ENCODE data around the gene RUNX3. TPM values are rescaled to one million over a fixed set of nuclear protein-coding genes. Genes with fewer than 3 reads are reported as not detected.
"Not testable (repeated sequence)": the region's sequence is repeated elsewhere in the genome, so short reads cannot be mapped to it uniquely, and the experiment has no call there.

The RUNX3 gene
- polyA plus RNA-seq, 1 donor, result 0.43 TPM

DNA sequence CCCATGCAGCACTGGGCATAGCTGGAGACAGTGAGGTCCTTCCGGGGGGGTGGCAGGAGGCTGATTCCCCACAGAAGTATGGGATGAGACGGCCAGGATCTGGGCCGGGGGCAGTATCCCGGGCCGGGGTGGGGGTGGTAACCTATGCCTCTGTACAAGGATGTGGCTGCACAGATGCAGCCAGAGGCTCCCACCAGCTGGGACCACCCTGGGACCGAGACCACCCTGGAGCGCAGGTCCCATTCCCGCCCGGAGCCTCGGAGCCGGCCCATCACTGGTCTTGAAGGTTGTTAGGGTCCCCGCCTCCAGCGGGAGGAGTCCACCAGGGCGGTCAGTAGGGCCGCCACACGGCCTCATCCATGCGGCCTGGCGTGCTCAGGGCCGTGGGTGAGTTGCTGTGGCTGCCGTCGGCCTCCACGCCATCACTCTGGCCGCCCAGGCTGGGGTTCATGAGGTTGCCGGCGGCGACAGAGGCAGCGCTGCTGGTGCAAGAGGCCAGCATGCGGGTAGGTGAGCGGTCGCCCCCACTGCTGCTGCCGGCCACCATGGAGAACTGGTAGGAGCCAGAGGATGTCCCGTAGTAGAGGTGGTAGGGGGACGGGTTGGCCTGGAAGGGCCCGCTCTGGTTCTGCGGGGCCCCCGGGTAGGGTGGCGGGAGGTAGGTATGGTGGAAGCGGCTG, 28.1 kb downstream of the RUNX3 start:
- no peak for DNase-seq (ENCODE audit: low read depth)

DNA sequence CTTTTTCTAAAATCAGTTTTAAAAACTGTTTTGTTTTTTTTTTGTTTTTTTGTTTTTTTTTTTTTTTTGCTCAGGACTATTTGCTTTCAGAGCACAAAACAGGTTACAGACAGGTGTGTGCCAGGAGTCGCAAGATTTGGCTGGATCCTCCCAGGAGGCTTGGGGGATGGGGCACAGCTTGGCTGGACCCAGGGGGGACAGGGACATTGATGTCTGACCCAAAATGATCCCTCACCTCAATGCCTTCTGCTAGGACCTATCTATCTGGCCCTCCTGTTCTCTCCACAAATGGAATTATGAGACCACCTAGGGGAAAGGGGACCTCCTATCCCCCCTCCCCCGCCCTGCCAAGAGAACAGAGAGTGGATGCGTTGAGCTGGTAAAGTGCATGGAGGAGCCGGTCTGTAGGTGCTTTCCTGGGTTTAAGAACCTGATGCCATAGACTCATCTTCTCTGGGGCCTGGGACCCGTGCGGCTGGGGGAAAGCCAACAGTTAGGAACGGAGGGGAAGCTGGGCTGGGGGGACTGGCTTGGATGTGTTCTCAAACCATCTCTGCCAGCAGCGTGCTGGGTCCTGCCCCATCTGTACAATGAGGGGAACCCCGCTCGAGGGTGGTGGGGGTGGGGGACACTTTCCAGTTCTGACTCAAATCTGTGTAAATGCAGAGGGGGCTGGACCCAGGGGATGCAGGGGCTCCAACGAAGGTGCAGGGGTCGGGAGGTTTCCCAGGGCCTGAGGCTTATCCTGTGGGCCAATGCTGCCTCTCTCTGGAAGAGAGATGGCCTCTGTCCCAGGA, 28.9 kb downstream of the RUNX3 start:
- no peak for DNase-seq (ENCODE audit: low read depth)

DNA sequence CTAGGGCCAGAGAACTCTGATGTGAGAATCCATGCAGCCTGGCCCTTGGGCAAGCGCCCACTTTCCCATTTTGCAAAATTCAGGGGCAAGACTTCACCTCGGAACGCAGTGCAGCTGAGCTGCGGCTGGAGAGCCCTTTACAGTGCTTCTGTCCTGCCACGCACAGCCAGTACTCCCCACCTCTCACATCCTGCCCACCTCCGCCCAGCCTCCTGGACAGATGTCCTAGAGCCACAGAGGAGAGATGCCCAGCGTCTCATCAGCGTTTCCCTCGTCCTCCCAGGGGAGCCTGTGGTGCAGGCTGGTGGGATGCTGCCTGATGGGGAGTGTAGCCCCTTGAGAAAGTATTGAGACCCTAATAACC, 29.6 kb downstream of the RUNX3 start:
- no peak for DNase-seq (ENCODE audit: low read depth)

DNA sequence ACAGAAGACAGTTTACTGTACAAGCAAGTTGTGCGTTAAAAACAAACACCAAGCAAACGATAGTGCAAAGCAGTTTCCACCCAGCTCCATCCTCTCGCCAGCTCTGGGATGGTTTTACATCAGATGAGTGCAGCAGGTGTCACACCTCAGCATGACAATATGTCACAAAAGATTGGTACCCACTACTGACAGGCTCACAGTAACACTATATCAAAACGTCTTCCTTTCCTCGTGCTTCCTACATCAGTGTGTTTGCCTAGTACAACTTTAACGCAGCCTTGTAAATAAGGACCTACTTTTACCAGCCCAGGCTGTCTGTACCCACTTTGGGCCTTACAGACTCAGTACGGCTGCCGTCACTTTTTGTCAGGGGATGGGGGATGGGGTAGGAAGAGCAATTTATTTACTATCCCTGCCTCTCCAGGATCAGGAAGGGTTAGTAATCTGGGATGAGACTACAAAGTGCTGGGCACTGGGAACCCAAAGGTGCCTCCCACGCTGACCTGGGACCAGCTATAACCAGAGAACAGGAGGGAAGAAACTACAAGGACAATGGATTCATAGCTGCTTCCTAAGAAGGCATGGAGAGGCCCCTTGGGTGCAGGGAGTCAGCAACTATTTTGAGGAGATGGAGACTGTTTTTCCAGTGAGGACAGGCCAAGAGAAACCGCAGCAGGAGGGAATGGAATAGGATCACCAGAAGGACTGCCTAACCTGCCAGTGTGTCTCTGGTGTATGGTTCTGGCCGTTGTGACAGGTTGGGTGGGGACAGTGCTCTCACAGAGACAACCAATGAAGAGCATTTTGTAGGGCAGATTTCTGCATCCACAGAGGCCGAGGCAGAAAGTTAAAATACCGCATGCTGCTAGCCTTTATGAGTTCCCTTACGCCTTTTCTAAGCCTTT, 30.2 kb downstream of the RUNX3 start:
- no peak for DNase-seq (ENCODE audit: low read depth)

DNA sequence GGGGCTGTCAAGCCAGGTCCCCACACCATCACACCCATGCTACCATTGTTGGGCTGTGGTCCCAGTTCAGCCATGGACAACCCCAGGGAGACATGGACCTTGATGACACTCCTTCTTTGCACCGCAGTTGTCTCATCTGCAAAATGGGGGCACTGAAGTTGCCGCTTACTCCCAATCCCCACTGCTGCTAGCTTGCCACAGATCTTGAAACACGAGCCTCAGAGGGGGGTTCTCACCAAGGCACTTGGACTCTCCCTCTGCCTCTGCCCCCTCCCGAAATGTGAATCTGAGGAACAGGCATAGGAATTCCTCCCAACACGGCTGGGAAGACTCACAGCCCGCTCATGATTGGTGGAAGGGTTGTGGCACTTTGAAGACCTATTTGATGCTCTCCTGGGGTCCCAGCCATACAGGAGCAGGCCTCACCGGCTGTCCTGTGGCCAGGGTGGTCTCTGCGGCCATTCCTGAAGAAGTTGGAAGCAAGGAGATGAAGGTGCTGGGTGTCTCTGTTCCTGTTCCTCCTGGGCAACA, 31.1 kb downstream of the RUNX3 start:
- DNase-seq (ENCODE audit: low read depth), result no peak

DNA sequence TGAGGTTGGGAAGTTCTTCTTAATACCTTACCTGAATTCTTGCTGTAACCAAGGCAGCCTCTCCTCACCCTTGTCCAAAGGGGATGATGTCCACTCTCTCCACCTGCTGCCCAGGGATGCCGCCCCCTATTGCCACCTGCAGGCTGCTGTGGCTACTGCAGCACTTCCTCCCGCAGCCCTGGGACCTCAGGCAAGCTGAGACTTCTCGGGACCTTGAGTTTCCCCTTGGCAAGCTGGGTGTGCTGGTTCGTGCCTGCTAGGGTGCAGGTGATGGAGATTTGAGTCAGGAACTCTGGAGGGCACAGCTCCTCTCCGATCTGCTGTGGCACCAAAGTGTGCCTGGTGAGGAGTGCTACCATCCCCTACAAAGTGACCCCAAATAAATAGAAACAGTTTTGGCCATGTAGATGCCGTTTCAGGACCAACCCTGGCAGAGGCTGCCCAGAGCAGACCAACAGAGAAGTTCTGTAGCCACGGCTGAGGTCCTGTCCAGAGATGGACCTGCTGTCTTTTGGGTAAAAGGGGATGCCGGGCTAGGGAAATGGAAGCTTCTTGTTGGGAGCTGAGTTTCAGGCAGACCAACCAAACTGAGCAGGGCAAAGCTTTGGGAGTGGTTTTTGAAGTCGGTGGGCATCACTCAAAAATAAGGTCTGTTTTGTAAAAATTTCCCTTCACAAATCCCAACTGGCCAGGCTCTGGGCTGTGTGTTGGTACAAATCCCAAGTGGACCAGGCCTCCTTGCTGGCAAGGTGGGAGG, 31.7 kb downstream of the RUNX3 start:
- DNase-seq (ENCODE audit: low read depth), result no peak

DNA sequence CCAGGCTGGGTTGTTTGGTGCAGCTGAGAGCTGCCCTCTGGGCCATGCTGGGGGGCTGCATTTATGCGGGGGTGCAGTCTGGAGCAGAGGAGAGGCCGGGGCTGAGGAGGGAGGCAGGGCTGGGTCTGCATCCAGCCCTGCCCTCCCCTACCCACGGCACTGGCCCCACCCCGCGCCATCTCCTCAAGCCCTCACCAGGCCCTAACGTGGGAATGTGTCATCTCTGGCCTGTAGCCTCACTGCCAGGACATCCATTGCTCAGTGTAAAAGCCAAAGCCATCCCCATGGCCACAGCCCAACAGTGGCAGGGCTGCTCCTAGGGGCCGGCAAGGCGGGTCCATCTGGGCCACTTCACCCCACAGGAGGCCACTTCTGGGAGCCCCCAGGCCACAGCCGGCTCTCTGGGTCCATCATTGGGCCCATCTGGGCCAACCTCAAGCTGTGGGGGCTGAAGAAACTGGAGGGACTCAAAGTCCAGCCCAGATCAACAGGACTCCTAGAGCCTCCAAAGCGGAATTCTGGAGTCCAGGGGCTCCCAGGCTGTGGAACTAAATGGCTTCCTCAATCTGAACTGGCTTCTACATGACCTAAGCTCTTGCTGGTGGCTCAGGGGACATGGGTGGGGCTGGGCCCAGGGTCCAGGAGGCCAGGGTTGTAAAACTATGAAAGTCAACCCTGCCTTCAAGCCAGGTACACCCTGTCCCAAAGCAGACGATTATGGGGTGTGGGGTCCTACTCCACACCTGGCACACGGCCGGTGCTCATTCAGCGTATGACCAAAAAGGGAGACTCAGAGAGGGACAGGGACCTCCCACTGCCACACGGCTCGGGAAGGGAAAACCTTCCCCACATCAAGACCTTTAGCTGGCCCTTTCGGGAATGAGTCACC, 32.6 kb downstream of the RUNX3 start:
- no peak for DNase-seq (ENCODE audit: low read depth)

DNA sequence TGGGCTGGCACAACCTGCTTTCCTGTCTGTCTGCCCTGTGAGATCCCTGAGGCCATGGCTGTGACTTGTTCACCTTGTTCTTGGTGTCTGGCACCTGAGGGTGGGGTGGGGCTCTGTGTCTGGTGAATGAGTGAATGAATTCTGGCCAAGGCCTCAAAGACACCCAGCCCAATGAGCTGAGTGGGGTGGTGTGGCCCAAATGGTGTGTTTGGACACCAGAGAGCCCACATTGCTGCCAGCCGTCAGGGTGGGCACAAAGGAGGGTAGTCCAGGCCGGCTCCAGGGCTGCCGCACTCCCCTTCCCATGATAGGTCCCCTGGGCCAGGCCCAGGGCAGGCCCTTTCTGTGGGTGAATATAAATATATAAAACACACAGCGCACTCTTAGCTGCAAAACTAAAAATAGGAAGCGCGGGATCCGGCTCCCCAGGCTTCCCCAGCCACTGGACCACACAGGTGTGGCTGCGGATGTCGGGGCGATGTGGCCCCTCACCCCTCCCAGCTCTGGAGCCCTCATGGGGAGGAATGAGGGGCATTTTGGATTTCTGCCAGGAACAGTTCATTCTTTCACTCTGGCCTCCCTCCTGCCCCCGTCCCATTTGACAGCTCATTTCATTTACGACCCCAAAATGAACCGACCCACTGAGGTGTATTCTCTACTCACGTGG, 33.3 kb downstream of the RUNX3 start:
- no peak for DNase-seq (ENCODE audit: low read depth)

DNA sequence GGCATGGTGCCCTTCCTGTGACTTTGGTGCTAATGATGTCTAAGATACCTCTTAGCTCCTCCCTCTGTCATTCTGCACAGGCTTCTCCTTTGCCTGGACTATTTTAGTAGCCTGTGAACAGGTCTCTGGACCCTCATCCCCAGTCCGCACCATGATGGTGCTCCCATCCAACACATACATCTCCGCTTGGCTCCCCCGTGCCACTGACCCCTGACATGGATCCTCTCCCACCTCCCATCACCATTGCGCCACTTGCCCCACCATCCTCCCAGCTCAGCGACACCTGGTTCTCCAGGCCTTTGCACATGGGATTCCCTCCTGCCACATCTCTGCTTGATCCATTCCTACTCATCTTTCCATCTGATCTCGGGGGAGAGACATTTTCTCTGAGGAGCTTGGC, 33.9 kb downstream of the RUNX3 start:
- DNase-seq (ENCODE audit: low read depth), result no peak

DNA sequence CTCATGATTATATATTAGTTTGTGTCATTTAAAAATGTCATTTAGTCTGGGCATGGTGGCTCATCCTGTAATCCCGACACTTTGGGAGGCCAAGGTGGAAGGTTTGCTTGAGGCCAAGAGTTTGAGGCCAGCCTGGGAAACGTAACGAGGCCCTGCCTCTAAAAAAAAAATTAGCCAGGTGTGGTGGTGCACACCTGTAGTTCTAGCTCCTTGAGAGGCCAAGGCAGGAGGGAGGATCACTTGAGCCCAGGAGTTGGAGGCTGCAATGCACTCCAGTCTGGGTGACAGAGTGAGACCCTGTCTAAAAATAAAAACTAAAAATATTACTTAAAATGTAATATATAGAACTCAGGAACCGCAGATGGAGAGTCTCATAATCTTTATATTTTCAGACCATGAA, 34.6 kb downstream of the RUNX3 start:
- no peak for DNase-seq (ENCODE audit: low read depth)

DNA sequence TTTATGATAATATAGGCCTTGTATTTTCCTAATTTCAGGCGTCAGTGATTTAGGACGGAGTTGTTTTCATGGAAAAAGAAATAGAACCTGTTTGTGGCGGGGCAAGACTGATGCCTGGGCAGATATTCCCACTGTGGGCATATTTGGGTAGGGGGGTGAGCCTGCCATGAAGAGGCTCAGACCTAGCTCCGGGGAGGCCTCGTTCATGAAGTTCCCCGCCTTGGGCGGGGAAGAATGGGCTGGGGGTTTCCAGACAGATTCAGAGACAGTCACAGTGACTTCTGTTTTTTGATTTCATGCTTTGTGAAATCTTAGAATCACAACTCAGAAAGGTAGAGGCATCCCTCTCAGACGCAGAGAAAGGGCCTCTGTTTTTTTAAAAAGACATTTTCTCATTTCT, 36.1 kb downstream of the RUNX3 start:
- DNase-seq (ENCODE audit: low read depth), result no peak

DNA sequence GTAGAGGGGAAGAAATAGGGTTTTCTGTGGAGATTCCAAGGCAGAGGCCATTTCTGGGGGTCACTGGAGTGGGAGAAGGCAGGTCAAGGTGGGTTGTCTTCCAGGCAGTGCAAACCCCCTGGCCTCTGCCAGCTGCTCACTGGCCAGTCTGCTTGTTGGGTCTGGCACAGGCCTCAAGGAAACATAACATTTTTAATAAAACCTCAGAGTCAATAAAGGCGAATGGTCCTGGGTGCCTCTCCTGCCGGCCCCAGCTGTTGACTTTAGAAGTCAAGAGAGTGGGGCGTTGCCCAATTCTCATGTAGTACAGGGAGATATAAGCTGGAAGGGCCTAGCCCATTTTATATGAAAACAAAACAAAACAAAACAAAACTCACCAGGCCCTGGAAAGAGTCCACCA, 36.6 kb downstream of the RUNX3 start:
- DNase-seq (ENCODE audit: low read depth), result no peak

DNA sequence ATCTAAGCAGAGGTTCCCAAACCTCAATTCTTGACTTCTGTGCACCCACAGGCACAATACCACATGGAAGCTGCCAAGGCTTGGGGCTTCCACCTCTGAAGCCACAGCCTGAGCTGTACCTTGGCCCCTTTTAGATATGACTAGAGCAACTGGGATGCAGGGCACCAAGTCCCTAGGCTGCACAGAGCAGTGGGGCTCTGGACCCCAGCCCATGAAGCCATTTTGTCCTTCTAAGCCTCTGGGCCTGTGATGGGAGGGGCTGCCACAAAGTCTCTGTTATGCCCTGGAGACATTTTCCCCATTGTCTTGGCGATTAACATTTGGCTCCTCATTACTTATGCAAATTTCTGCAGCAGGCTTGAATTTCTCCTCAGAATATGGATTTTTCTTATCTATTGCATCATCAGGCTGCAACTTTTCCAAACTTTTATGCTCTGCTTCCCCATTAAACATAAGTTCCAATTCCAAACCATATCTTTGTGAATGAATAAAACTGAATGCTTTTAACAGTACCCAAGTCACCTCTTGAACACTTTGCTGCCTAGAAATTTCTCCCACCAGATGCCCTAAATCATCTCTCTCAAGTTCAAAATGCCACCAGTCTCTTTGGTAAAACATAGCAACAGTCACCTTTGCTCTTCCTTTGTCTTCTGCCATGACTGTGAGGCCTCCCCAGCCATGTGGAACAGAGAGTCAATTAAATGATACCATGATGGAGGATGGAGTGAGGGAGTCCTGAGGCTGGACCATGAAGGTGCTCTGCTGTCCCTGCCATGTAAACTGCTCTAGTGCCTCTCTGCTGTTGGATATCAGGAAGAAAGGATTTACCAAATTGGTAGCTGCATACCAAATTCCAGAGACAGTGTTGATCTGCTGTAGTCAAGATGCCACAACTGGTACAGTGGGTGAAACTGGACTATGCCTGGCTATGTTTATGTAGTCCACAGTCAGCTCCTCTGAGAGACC, 37.6 kb downstream of the RUNX3 start:
- DNase-seq (ENCODE audit: low read depth), result no peak

DNA sequence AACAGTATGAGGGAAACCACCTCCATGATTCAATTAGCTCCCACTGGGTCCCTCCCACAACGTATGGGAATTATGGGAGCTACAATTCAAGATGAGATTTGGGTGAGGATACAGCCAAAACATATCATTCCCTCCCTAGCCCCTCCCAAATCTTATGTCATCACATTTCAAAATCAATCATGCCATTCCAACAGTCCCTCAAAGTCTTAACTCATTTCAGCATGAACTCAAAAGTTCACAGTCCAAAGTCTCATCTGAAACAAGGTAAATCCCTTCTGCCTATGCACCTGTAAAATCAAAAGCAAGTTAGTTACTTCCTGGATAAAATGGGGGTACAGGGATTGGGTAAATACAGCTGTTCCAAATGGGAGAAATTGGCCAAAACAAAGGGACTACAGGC, 38.7 kb downstream of the RUNX3 start:
- not testable (repeated sequence) for DNase-seq (ENCODE audit: low read depth)

DNA sequence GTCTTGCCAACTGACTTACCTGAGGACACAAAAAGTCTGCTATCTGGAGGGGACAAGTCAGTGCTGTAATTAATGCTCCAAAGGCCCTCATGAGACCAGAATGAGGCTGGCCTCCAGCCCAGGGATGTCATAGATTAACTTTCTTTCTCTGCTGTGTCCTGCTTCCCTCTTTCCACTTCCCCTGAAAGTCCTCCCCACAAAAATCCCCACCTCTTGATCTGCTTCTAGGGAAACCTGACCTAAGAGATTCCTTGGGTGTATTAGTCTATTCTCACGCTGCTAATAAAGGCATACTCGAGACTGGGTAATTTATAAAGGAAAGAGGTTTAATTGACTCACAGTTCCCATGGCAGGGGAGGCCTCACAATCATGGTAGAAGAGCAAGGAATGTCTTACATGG, 39.2 kb downstream of the RUNX3 start:
- DNase-seq (ENCODE audit: low read depth), result no peak

DNA sequence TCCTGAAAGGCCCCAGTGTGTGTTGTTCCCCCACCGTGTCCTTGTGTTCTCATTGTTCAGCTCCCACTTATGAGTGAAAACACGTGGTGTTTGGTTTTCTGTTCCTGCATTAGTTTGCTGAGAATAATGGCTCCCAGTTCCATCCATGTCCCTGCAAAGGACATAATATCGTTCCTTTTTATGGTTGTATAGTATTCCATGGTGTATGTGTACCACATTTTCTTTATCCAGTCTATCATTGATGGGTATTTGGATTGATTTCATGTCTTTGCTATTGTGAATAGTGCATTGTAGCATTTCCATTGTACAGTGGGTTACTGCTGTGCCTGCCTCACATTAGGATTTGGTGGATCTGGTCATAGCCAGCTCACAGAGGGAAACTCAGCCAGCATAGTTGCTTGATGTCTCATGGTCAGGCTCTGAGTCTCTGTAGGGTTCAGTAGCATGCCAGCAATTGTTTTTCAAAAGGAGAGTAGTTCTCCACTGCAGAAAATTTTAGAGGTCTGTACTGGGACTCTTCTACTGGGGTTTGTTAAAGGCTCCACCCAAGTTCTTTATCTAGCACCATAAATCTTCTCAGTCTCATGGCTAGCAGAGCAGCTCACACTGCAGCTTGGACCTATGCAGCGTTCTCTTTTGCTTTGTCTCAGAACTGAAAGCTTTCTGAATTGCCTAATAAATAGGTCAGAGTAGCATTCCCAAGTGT, 41.0 kb downstream of the RUNX3 start:
- no peak for DNase-seq (ENCODE audit: low read depth)

DNA sequence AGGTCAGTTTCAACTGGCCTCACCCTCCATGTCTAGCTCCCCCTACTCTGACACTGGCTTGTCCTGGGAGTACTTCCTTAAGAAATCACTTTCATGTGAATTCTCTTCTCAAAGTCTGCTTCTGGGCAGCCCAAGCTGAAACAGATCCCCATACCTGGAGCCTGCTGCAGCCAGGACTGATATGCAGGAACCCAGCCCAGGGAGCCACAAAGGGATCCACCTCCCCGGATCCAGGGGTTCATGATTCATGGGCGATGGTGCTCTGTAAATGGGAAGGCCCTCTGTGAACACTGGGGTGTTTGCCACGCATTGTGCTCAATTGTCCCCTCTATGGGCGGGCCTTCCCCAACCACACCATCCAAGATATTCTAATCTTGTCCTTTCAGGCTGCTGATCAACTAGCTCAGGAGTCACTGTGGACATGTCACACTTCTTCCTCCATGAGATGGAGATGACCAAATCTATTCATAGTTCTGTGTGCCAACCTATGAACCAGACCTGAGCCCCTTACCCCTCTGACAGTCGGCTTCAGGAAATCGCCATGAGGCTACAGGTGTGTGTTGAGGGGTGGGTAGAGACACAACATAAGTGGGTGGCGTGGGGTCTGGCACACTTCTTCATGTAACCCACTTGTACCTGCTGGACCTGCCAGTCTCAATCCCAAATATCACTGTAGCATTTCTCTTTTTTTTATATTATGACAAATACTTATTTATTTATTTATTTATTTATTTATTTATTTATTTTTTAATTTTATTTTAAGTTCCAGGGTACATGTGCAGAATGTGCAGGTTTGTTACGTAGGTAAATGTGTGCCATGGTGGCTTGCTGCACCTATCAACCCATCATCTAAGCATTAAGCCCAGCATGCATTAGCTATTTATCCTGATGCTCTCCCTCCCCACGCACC, 41.8 kb downstream of the RUNX3 start:
- no peak for DNase-seq (ENCODE audit: low read depth)

All from forelimb muscle (tissue), 1 donor.